Measurements from ENCODE around the gene TIMP3. TPM values are rescaled to one million over a fixed set of nuclear protein-coding genes. Genes with fewer than 3 reads are reported as not detected.
A peak's percentile ranks its signal among the peaks of the same experiment; 100 is the strongest.

Gene TIMP3
- total and polyA plus RNA-seq, 2 of the 4 experiments (the other 2 are of a cell fraction), result 98.8 to 179 TPM

- CTCF ChIA-PET, result no interaction called here
- Histone ChIP-seq H4K91ac (ENCODE audit: insufficient read depth, low read depth, low read length) (no peak overlapping the region), H2BK20ac (ENCODE audit: low read depth, low read length) (no peak overlapping the region), H3K79me1 (ENCODE audit: low read depth in 1 of 2, low read length in 2 of 2) (peaks cover 3 to 54% of the 10 kb centered on the region in 2 experiments), H3K56ac (ENCODE audit: extremely low read depth, insufficient read depth, low read length) (no peak overlapping the region), H2BK15ac (ENCODE audit: low read depth, low read length) (no peak overlapping the region), H4K20me1 (ENCODE audit: insufficient read depth, low read length) (peaks cover 59% of the 10 kb centered on the region), H3K23ac (ENCODE audit: low read depth, low read length) (no peak overlapping the region), H3K36me3 (ENCODE audit: control insufficient read depth, insufficient read depth, low read length) (peaks cover 80% of the 10 kb centered on the region), H2AFZ (replicated peaks; ENCODE audit: low read length, poor library complexity) (no peak overlapping the region), H4K8ac (ENCODE audit: low read depth in 2 of 2, low read length in 2 of 2) (no peak overlapping the region), H3K9me3 (ENCODE audit: control insufficient read depth, insufficient read depth, low read length) (no peaks in the 10 kb centered on the region), H3K4me3 (ENCODE audit: insufficient read depth, low read depth, low read length) (no peak overlapping the region), H3K18ac (ENCODE audit: low read depth, low read length) (no peak overlapping the region), H2BK5ac (ENCODE audit: low read depth, low read length, poor library complexity, severe bottlenecking) (no peak overlapping the region), H3K9ac (ENCODE audit: low read depth, low read length) (no peak overlapping the region), H2AK9ac (replicated peaks; ENCODE audit: low read depth, low read length, poor library complexity) (no peak overlapping the region), H2AK5ac (ENCODE audit: low read depth, low read length) (no peak overlapping the region), H3K27ac (ENCODE audit: insufficient read depth, low read length) (no peak overlapping the region), H3K27me3 (ENCODE audit: control insufficient read depth, insufficient read depth, low read length) (no peaks in the 10 kb centered on the region), H3K14ac (replicated peaks; ENCODE audit: low read depth, low read length) (no peak overlapping the region), H4K5ac (ENCODE audit: low read depth, low read length) (no peak overlapping the region), H3K9me1 (ENCODE audit: insufficient read depth, low read length) (peaks cover 33% of the 10 kb centered on the region), H3K4ac (ENCODE audit: low read depth, low read length) (no peak overlapping the region), H2BK120ac (ENCODE audit: low read depth, low read length) (no peak overlapping the region), H3K4me1 (ENCODE audit: control insufficient read depth, insufficient read depth, low read length) (no peaks in the 10 kb centered on the region), H3K4me2 (ENCODE audit: low read depth, low read length) (no peak overlapping the region)
- dilution Hi-C loops (cut with HindIII; ENCODE audit: low sequenced_read_pairs, unreplicated experiment), result no loop called here
- intact Hi-C loops (cut with micrococcal nuclease), result no loop called here
- DNase-seq, result no peak
- in situ Hi-C loops (cut with MboI; ENCODE audit: low sequenced_read_pairs), result no loop called here
- POLR2A ChIA-PET (ENCODE audit: unreplicated experiment), result no interaction called here
- no CpG with 5 or more reads among the region's 8 CpGs for WGBS, 2 experiments (ENCODE audit: extremely low coverage in 2 of 2, insufficient read length in 1 of 2)
- no TSS peak for BruUV-seq (replicated peaks)
- TF ChIP-seq MAFK (IDR thresholded peaks at IDR 0.05; ENCODE audit: low read depth, low read length), result no peak
- no peak for TF ChIP-seq RAD21 (IDR thresholded peaks at IDR 0.05; ENCODE audit: low read length)
- TF ChIP-seq POLR2A (IDR thresholded peaks at IDR 0.05; ENCODE audit: low read depth, low read length), result no peak
- no peak for TF ChIP-seq BHLHE40 (IDR thresholded peaks at IDR 0.05; ENCODE audit: low read depth, low read length)
- TF ChIP-seq RCOR1 (IDR thresholded peaks at IDR 0.05; ENCODE audit: insufficient replicate concordance, low read length), result no peak
- TF ChIP-seq, protein P1, sequence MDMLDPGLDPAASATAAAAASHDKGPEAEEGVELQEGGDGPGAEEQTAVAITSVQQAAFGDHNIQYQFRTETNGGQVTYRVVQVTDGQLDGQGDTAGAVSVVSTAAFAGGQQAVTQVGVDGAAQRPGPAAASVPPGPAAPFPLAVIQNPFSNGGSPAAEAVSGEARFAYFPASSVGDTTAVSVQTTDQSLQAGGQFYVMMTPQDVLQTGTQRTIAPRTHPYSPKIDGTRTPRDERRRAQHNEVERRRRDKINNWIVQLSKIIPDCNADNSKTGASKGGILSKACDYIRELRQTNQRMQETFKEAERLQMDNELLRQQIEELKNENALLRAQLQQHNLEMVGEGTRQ (IDR thresholded peaks at IDR 0.05; ENCODE audit: low read depth, low read length), result no peak
- TF ChIP-seq CEBPB (IDR thresholded peaks at IDR 0.05; ENCODE audit: low read depth, low read length), result peak; percentile 54; the same call in 1 of the 2 replicates
- TF ChIP-seq MAZ (IDR thresholded peaks at IDR 0.05; ENCODE audit: borderline replicate concordance, low read depth, low read length), result no peak
- no peak for TF ChIP-seq ELK1 (IDR thresholded peaks at IDR 0.05; ENCODE audit: borderline replicate concordance, low read depth, low read length)
- no peak for ATAC-seq (ENCODE audit: low read depth)
Observed at GRCh38 chr22:32855045-32855756, 53.7 kb downstream of the TIMP3 start.

Data from IMR-90 (cell line).